HG03108 (cell line): ENCODE measurements around the gene RPS6KC1.
"Not testable (repeated sequence)": the region's sequence is repeated elsewhere in the genome, so short reads cannot be mapped to it uniquely, and the experiment has no call there.

Experiments
- ATAC-seq: cut with Tn5 transposase; IDR thresholded peaks from one replicate; pipeline ENCODE4 v1.9.1; 2021; ENCODE audit warnings: moderate library complexity; ENCODE audit not compliant: unreplicated experiment

RPS6KC1 gene

GRCh38 chr1:213103377-213104306, 52.6 kb downstream of the RPS6KC1 start:
- ATAC-seq = no peak

GRCh38 chr1:213104604-213105003, 53.6 kb downstream of the RPS6KC1 start:
- ATAC-seq = no peak

- ATAC-seq = no peak
These were observed 55.3 kb downstream of the RPS6KC1 start for GRCh38 chr1:213106298-213106697.

DNA sequence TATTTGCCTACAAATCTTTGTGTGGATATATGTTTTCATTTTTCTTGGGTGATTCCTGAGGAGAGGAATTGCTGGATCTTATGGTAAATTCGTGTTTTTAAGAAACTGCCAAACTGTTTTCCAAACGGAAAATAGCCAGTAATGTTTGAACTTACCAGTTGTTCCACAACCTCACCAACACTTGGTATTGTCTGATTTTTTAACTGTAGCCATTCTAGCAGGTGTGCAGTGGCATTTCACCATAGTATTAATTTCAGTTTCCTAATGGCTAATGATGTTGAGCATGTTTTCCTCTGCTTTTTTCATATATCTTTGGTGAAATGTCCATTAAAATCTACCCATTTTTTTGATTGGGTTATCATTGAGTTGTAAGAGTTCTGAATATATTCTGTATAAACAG, 56.6 kb downstream of the RPS6KC1 start:
- ATAC-seq = no peak

- peak; percentile 83 for ATAC-seq
These were observed 59.6 kb downstream of the RPS6KC1 start for GRCh38 chr1:213110349-213111300.

DNA sequence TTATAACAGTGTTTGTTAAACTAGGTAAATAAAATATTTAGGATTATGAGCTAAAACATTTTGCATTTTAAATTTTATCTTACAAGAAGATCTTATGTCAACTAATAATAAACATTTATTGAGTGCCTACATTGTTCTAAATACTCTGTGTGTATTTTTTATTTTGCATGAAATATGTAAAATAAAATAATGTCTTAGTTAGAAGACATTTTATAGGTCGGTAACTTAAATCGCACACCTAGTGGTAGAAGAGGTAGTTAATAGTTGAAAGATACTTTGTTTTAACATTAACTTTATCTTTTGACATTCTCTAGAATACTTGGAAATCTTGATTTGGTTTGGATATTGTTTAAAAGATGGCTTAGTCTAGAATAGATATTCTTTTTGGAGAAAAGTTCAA, 60.5 kb downstream of the RPS6KC1 start:
- ATAC-seq = no peak

- ATAC-seq = not testable (repeated sequence)
These were observed 61.7 kb downstream of the RPS6KC1 start for GRCh38 chr1:213112723-213113122.

DNA sequence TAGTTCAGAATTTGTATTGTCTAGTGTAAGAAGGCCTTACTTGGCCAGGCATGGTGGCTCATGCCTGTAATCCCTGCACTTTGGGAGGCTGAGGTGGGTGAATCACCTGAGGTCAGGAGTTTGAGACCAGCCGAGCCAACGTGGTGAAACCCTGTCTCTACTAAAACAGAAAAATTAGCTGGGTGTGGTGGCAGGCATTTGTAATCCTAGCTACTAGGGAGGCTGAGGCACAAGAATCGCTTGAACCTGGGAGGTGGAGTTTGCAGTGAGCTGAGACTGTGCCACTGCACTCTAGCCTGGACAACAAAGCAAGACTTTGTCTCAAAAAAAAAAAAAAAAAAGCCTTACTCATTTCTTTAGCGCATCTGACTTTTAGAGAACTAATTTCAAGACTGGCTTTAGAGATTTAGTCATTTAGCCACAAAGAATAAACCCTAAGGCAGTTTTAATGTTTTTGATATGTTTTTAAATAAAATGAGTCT, 66.7 kb downstream of the RPS6KC1 start:
- not testable (repeated sequence) for ATAC-seq

DNA sequence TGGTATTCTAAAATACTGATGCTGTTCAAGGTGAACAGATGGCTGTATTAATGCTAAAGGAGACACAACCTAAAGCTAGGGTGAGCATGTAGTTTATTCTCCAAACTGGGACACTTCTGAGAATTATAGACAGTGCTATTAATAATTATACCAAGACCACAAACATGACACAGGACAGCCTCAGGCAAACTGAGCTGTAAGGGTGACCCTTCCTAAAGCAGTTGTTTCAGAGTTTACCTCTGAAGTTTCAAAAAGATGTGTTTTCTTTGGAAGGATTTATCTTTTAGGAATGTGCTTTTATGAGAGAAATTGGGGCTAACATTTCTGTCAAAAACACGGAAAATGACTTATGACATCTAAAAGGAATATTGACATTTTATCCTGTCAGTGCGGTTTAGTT, 68.8 kb downstream of the RPS6KC1 start:
- no peak for ATAC-seq

DNA sequence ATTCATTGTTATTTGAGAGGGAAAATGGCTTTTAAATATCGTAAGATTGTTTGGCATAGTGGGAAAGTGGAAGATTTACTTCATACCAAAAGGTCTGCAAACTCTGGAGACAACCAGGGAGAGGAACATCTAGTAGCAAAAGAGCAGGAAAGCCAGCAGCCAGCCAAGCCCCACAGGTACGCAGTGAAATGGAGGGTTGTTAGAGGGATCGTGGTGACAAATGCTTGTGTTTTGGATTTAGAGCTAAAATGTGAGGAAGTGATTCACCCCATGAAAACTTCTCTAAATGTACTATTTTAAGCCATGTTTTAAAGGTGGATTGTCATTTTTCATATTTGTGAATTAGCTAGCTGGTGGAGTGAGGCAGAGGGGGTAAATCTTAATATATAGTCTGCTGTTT, 69.3 kb downstream of the RPS6KC1 start:
- no peak for ATAC-seq

DNA sequence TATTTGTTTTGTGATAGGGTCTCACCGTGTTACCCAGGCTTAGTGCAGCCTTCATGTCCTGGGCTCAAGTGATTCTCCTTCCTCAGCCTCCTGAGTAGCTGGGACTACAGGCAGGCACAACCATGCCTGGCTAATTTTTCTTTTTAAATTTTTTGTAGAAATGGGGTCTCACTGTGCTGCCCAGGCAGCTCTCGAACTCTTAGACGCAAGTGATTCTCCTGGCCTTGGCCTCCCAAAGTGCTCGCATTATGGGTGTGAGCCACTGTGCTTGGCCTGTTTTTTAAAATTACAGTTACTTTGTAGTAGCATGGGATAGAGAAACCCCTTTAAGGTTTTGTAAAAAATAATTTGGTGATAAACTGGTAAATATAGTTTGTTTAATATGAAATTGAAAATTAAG, 69.9 kb downstream of the RPS6KC1 start:
- ATAC-seq = no peak

- no peak for ATAC-seq
These were observed 71.5 kb downstream of the RPS6KC1 start for GRCh38 chr1:213122514-213122929.

DNA sequence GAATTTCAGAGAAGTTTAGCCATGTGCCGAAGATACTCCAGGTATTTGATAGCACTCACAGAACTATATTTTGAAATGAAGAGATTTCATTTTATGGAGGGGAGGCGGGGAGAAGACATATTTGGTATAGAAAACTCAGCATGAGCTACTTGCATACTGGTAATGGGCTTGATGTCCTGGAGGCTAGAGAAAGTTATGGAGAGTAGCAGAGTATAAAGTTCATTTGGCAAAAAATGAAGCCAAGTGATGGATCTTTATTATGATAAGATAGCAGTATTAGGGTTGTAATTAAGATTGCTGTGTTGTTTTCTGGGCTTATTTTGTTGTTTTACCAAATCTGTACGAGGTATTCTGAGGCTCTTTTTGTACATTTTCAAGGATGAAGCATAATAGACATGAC, 72.0 kb downstream of the RPS6KC1 start:
- ATAC-seq = no peak

- no peak for ATAC-seq
These were observed 72.5 kb downstream of the RPS6KC1 start for GRCh38 chr1:213123536-213123935.

- ATAC-seq = no peak
These were observed 73.5 kb downstream of the RPS6KC1 start for GRCh38 chr1:213124590-213124989.

GRCh38 chr1:213125643-213126042, 74.6 kb downstream of the RPS6KC1 start:
- ATAC-seq = no peak

- ATAC-seq = no peak
These were observed 76.0 kb downstream of the RPS6KC1 start for GRCh38 chr1:213127074-213127473.

- no peak for ATAC-seq
These were observed 81.0 kb downstream of the RPS6KC1 start for GRCh38 chr1:213131851-213132655.

GRCh38 chr1:213135572-213135971, 84.5 kb downstream of the RPS6KC1 start:
- ATAC-seq = no peak

- ATAC-seq = no peak
These were observed 85.3 kb downstream of the RPS6KC1 start for GRCh38 chr1:213136190-213136917.
